Measurements from ENCODE around the gene PKMYT1.

PKMYT1 gene

GRCh38 chr16:2992383-2993081 is 12.3 kb upstream of the PKMYT1 start:
- no peak for TF ChIP-seq CTCF (IDR thresholded peaks at IDR 0.05; ENCODE audit: low read depth, low read length, missing control alignments)
- DNase-seq (ENCODE audit: low read depth) = no peak
- H3K4me3 ChIP-seq (ENCODE audit: low read depth, low read length) = no peak overlapping the region

- no peak for TF ChIP-seq CTCF (IDR thresholded peaks at IDR 0.05; ENCODE audit: low read depth, low read length, missing control alignments)
- H3K4me3 ChIP-seq (ENCODE audit: low read depth, low read length) = no peak overlapping the region
- DNase-seq (ENCODE audit: low read depth) = no peak
Measured at GRCh38 chr16:2991566-2992261, 11.5 kb upstream of the PKMYT1 start.

- no peak for TF ChIP-seq CTCF (IDR thresholded peaks at IDR 0.05; ENCODE audit: low read depth, low read length, missing control alignments)
- no peak overlapping the region for H3K4me3 ChIP-seq (ENCODE audit: low read depth, low read length)
- DNase-seq (ENCODE audit: low read depth) = no peak
Measured at GRCh38 chr16:2990891-2991290, 10.6 kb upstream of the PKMYT1 start.

- H3K4me3 ChIP-seq (ENCODE audit: low read depth, low read length) = no peak overlapping the region
- TF ChIP-seq CTCF (IDR thresholded peaks at IDR 0.05; ENCODE audit: low read depth, low read length, missing control alignments) = no peak
- no peak for DNase-seq (ENCODE audit: low read depth)
Measured at GRCh38 chr16:2988590-2989099, 8.4 kb upstream of the PKMYT1 start.

GRCh38 chr16:2987833-2988232 is 7.6 kb upstream of the PKMYT1 start:
- DNase-seq (ENCODE audit: low read depth) = no peak
- H3K4me3 ChIP-seq (ENCODE audit: low read depth, low read length) = no peak overlapping the region
- TF ChIP-seq CTCF (IDR thresholded peaks at IDR 0.05; ENCODE audit: low read depth, low read length, missing control alignments) = no peak

GRCh38 chr16:2987286-2987685 is 7.0 kb upstream of the PKMYT1 start:
- TF ChIP-seq CTCF (IDR thresholded peaks at IDR 0.05; ENCODE audit: low read depth, low read length, missing control alignments) = no peak
- DNase-seq (ENCODE audit: low read depth) = no peak

More at GRCh38 chr16:2987286-2987685, 7.0 kb upstream of the PKMYT1 start:
- no peak overlapping the region for H3K4me3 ChIP-seq (ENCODE audit: low read depth, low read length)

Measured in GM12864 (cell line).